Lung (tissue), 12 donors: ENCODE measurements around the gene SPAG4. TPM values are rescaled to one million over a fixed set of nuclear protein-coding genes. Genes with fewer than 3 reads are reported as not detected.
A peak's percentile ranks its signal among the peaks of the same experiment; 100 is the strongest.

ENCODE experiments used
- ATAC-seq: fragments of 200-7000 bp; cut with Tn5 transposase; one replicate; pipeline ENCODE4 v1.9.1; 2020; ENCODE audit warnings: moderate number of reproducible peaks; ENCODE audit not compliant: insufficient read depth, low FRiP score
- DNase-seq, 3 donors: peaks; one replicate each; pipeline ENCODE4 v3.0.0-alpha.2; 2013 to 2017
- H3K27ac ChIP-seq, 2 donors: one replicate each; pipeline ENCODE4 v1.5.1; 2013; ENCODE audit warnings: mild to moderate bottlenecking in 2 of 2, moderate library complexity in 2 of 2, control low read depth in 1 of 2, inconsistent platforms in 1 of 2, low read depth in 1 of 2, low read length in 1 of 2
- H3K27me3 ChIP-seq, 3 donors: one replicate each; pipeline ENCODE4 v1.5.1; 2013; ENCODE audit warnings: low read length in 2 of 3; ENCODE audit not compliant: control insufficient read depth in 3 of 3, insufficient read depth in 3 of 3
- H3K36me3 ChIP-seq, 4 donors: one replicate each; pipeline ENCODE4 v1.5.1; 2013; ENCODE audit warnings: low read length in 4 of 4, mild to moderate bottlenecking in 1 of 4, moderate library complexity in 1 of 4; ENCODE audit not compliant: control insufficient read depth in 4 of 4, insufficient read depth in 4 of 4
- H3K4me1 ChIP-seq, 5 donors: one replicate each; pipeline ENCODE4 v1.5.1; 2013; ENCODE audit warnings: low read length in 5 of 5, mild to moderate bottlenecking in 2 of 5, moderate library complexity in 1 of 5; ENCODE audit not compliant: control insufficient read depth in 5 of 5, insufficient read depth in 5 of 5
- H3K4me3 ChIP-seq: one replicate; pipeline ENCODE4 v1.5.1; 2013; ENCODE audit warnings: mild to moderate bottlenecking, control low read depth, moderate library complexity
- H3K9ac ChIP-seq, 2 donors: one replicate each; pipeline ENCODE4 v1.5.1; 2013; ENCODE audit warnings: low read length in 2 of 2, control low read depth in 1 of 2; ENCODE audit not compliant: insufficient read depth in 1 of 2
- H3K9me3 ChIP-seq, 4 donors: one replicate each; pipeline ENCODE4 v1.5.1; 2013; ENCODE audit warnings: low read length in 3 of 4, mild to moderate bottlenecking in 1 of 4, moderate library complexity in 1 of 4; ENCODE audit not compliant: control insufficient read depth in 4 of 4, insufficient read depth in 3 of 4
- WGBS, 2 donors: extraction: QIAGEN DNeasy Blood & Tissue Kit; methylation state at CpG; one replicate each; pipeline ENCODE4 v1.1.7; 2013; 5-methylcytosine and 5-hydroxymethylcytosine counted together
- polyA plus RNA-seq, 2 donors: library from polyadenylated mRNA; stranded (reverse); fragments of 200-250 nt; gene quantifications; one replicate each; pipeline ENCODE4 v1.2.1, GENCODE V29; 2013
- total RNA-seq, 2 donors: library from RNA; depleted of rRNA in 1 of 2; stranded (reverse); fragments of >200 nt in 1 of 2; gene quantifications; one replicate each; pipeline ENCODE4 v1.2.1, GENCODE V29; 2014 to 2021
- TF ChIP-seq, protein P1 (sequence below): IDR thresholded peaks from 2 replicates; pipeline ENCODE4 v1.5.1; 2012; ENCODE audit warnings: mild to moderate bottlenecking; ENCODE audit errors: control extremely low read depth, extremely low read depth
- donor health status: control.
- donor health status: control.
- donor health status: Bipolar disorder and iron deficiency.
- donor health status: healthy.
- donor health status: DM: yes; HTN: yes; CAD: no.

SPAG4 gene
- total and polyA plus RNA-seq, 4 donors = 1.9 to 5.7 (median 3.7) TPM

DNA sequence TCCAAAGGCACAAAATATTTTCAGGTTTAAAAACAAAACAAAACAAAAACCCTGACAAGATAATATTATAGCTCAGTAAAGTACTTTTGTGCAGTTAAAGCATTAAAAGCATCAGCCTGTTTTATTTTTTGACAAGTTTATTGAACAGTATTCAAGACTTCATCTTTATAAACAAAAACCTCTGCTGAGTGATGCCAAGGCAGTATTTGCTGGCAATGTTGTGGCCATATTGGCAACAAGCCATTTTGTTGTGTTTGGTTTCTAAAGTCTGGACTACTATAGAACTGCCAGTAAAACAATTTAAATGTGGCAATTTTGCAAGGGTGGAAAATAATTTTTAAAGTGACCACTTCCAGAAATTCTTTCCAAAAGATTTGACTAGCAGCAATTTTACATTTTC is 33.2 kb downstream of the SPAG4 start:
- no peaks in the 10 kb centered on the region for H3K27me3 ChIP-seq
- no peaks in the 10 kb centered on the region for H3K9me3 ChIP-seq
- DNase-seq (peak; percentile 50 to 76 (median 69)), ATAC-seq (no peak)
- H3K27ac ChIP-seq = no peak overlapping the region
- TF ChIP-seq, protein P1, sequence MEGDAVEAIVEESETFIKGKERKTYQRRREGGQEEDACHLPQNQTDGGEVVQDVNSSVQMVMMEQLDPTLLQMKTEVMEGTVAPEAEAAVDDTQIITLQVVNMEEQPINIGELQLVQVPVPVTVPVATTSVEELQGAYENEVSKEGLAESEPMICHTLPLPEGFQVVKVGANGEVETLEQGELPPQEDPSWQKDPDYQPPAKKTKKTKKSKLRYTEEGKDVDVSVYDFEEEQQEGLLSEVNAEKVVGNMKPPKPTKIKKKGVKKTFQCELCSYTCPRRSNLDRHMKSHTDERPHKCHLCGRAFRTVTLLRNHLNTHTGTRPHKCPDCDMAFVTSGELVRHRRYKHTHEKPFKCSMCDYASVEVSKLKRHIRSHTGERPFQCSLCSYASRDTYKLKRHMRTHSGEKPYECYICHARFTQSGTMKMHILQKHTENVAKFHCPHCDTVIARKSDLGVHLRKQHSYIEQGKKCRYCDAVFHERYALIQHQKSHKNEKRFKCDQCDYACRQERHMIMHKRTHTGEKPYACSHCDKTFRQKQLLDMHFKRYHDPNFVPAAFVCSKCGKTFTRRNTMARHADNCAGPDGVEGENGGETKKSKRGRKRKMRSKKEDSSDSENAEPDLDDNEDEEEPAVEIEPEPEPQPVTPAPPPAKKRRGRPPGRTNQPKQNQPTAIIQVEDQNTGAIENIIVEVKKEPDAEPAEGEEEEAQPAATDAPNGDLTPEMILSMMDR = no peak
- H3K36me3 ChIP-seq = peaks cover 8 to 17% (median 10%) of the 10 kb centered on the region in 4 donors
- no peak overlapping the region for H3K4me3 ChIP-seq
- peaks cover 0 to 36% (median 20%) of the 10 kb centered on the region in 5 donors for H3K4me1 ChIP-seq
- H3K9ac ChIP-seq = no peak overlapping the region

DNA sequence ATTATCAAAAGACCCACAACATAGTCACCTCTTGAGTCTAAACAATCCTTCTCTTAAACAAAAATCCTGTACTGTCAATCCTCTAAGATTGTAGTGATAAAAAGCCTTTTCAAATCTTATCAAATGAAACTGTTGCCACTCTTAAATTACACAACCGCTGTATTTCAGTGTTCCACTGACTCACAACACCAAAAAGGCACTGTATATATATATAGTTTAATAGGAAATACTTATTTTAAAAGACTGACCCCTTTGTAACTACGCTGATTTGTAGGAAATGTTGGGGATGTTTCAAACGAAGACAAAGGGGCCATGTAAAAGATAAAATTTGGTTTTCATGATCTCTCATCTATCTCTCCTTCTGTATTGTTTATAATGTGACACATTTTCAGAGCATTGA is 35.0 kb downstream of the SPAG4 start:
- H3K36me3 ChIP-seq = peaks cover 20 to 31% (median 22%) of the 10 kb centered on the region in 4 donors
- TF ChIP-seq, protein P1 = no peak

DNA sequence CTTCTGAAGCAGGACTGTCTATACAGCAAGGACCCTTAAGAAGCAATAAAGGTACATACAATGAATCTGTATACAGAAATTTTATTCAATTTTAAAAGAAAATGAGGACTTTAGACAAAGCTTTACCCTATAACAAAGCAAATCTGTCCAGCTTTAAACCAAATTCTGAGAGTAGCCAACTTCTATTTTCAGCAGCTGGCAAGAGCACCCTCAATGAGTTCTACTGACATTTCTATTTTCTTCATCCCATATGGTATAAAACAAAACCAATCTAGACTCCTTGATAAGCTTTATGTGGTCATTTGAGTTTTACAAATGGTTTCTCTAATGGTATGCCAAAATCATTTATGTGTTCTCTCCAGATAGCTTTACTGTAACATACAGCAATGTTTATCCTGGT is 36.3 kb downstream of the SPAG4 start:
- H3K27ac ChIP-seq = no peak overlapping the region
- H3K9me3 ChIP-seq = peaks cover 0 to 2% (median 0%) of the 10 kb centered on the region in 4 donors
- TF ChIP-seq, protein P1 = no peak
- no peaks in the 10 kb centered on the region for H3K27me3 ChIP-seq
- no peak overlapping the region for H3K9ac ChIP-seq
- H3K4me1 ChIP-seq = peaks cover 0 to 39% (median 20%) of the 10 kb centered on the region in 5 donors
- ATAC-seq = no peak
- DNase-seq = no peak
- H3K4me3 ChIP-seq = no peak overlapping the region
- peaks cover 20 to 31% (median 22%) of the 10 kb centered on the region in 4 donors for H3K36me3 ChIP-seq

More for the DNA sequence above, 35.0 kb downstream of the SPAG4 start:
- H3K27ac ChIP-seq = no peak overlapping the region
- DNase-seq (no peak), ATAC-seq (no peak)
- WGBS, 2 donors = 75 to 84% methylated on average over 3 of the region's 3 CpGs
- H3K9me3 ChIP-seq = peaks cover 0 to 2% (median 0%) of the 10 kb centered on the region in 4 donors
- H3K4me3 ChIP-seq = no peak overlapping the region
- peak overlapping the region in 1 of 2 donors; percentile 8 for H3K9ac ChIP-seq
- H3K4me1 ChIP-seq = peaks cover 0 to 36% (median 17%) of the 10 kb centered on the region in 5 donors
- no peaks in the 10 kb centered on the region for H3K27me3 ChIP-seq
